Vagina (tissue), 2 donors: ENCODE data around the gene HMGXB4. TPM values are rescaled to one million over a fixed set of nuclear protein-coding genes. Genes with fewer than 3 reads are reported as not detected.

ENCODE experiments used
- DNase-seq, 2 donors: peaks; one replicate each; pipeline ENCODE4 v3.0.0-alpha.2; 2017; ENCODE audit errors: extremely low spot score in 2 of 2
- H3K27ac ChIP-seq: fragments of 200-600 bp; sonication (generic); one replicate; pipeline ENCODE4 v1.5.1; 2019
- H3K27me3 ChIP-seq: fragments of 200-600 bp; sonication (generic); one replicate; pipeline ENCODE4 v1.5.1; 2019
- H3K36me3 ChIP-seq, 2 donors: fragments of 200-600 bp; sonication (generic); one replicate each; pipeline ENCODE4 v1.5.1; 2017 to 2019
- H3K4me1 ChIP-seq: fragments of 200-600 bp; sonication (generic); one replicate; pipeline ENCODE4 v1.5.1; 2019
- H3K4me3 ChIP-seq, 2 donors: fragments of 200-600 bp; sonication (generic); 1 replicate in 1 of 2; 2 replicates in 1 of 2; pipeline ENCODE4 v1.5.1; 2016 to 2019
- H3K9me3 ChIP-seq: fragments of 200-600 bp; sonication (generic); one replicate; pipeline ENCODE4 v1.5.1; 2019
- POLR2A ChIP-seq, 2 donors: fragments of 450-650 bp; IDR thresholded peaks; one replicate each; pipeline ENCODE4 v1.6.1; 2017; ENCODE audit warnings: antibody characterized with exemption in 2 of 2, mild to moderate bottlenecking in 2 of 2, moderate library complexity in 2 of 2
- POLR2AphosphoS5 ChIP-seq, 2 donors: sonication (generic); formaldehyde crosslinking; IDR thresholded peaks; one replicate each; pipeline ENCODE4 v1.9.0; 2017; ENCODE audit warnings: antibody characterized with exemption in 2 of 2, mild to moderate bottlenecking in 2 of 2, low read depth in 1 of 2; ENCODE audit not compliant: insufficient read depth in 1 of 2
- intact Hi-C: fragments of 100-400 bp; cut with DNase I; formaldehyde crosslinking; loops from one replicate; pipeline ENCODE4 v1.15.1; 2023
- total RNA-seq: library from RNA; depleted of rRNA; stranded (reverse); fragments of >200 nt; gene quantifications from one replicate; pipeline ENCODE4 v1.2.3, GENCODE V29; 2016
- TF ChIP-seq, protein P1 (sequence below), 3 experiments: fragments of 450-650 bp in 2 of 3; fragments of 200-600 bp in 1 of 3; sonication (generic) in 1 of 3; IDR thresholded peaks; one replicate each; pipeline ENCODE4 v1.5.1; 2017 to 2019; ENCODE audit warnings: antibody characterized with exemption in 3 of 3, mild to moderate bottlenecking in 2 of 3, moderate library complexity in 2 of 3

HMGXB4 gene
- total RNA-seq, 1 donor from 2014 or later: 12.8 TPM

DNA sequence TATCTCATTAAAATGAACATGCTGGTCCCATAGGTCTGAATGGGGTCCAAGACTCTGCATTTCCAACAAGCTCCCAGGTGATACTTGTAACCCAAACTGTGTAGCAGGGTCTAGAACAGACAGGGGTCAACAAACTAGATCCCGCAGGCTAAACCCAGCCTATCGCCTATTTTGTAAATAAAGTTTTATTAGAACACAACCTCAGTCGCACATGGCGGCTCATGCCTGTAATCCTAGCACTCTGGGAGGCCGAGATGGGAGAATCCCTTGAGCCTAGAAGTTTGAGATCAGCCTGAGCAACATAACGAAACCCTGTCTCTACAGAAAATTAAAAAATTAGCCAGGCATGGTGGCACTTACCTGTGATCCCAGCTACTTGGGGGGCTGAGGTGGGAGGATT is 42.3 kb upstream of the HMGXB4 start:
- intact Hi-C loops: no loop called here
- TF ChIP-seq, protein P1, sequence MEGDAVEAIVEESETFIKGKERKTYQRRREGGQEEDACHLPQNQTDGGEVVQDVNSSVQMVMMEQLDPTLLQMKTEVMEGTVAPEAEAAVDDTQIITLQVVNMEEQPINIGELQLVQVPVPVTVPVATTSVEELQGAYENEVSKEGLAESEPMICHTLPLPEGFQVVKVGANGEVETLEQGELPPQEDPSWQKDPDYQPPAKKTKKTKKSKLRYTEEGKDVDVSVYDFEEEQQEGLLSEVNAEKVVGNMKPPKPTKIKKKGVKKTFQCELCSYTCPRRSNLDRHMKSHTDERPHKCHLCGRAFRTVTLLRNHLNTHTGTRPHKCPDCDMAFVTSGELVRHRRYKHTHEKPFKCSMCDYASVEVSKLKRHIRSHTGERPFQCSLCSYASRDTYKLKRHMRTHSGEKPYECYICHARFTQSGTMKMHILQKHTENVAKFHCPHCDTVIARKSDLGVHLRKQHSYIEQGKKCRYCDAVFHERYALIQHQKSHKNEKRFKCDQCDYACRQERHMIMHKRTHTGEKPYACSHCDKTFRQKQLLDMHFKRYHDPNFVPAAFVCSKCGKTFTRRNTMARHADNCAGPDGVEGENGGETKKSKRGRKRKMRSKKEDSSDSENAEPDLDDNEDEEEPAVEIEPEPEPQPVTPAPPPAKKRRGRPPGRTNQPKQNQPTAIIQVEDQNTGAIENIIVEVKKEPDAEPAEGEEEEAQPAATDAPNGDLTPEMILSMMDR (IDR thresholded peaks at IDR 0.05): no peak
- TF ChIP-seq POLR2A (IDR thresholded peaks at IDR 0.05) (no peak), POLR2AphosphoS5 (IDR thresholded peaks at IDR 0.05; ENCODE audit: insufficient read depth in 1 of 2, low read depth in 1 of 2) (no peak)

DNA sequence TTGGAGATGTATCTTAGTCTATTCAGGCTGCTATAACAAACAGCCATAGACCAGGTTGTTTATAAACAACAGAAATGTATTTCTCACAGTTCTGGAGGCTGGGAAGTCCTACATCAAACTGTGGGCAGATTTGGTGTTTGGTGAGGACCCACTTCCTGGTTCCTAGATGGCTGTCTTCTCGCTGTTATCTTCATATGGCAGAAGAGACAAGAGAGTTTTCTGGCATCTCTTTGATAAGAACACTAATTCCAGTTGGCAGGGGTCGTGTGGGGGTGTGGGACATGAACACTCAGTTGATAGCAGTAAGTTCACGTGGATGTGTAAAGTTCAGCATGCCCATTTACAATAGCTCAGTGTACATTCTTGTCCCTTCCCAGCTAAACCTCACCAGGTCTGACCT is 41.3 kb upstream of the HMGXB4 start:
- no peak overlapping the region for H3K27ac ChIP-seq
- intact Hi-C loops: no loop called here
- TF ChIP-seq, protein P1 (IDR thresholded peaks at IDR 0.05): no peak
- TF ChIP-seq POLR2AphosphoS5 (IDR thresholded peaks at IDR 0.05; ENCODE audit: insufficient read depth in 1 of 2, low read depth in 1 of 2): no peak
- TF ChIP-seq POLR2A (IDR thresholded peaks at IDR 0.05): no peak
- no peaks in the 10 kb centered on the region for H3K9me3 ChIP-seq
- no peak for DNase-seq
- no peaks in the 10 kb centered on the region for H3K4me1 ChIP-seq
- no peaks in the 10 kb centered on the region for H3K36me3 ChIP-seq
- no peaks in the 10 kb centered on the region for H3K27me3 ChIP-seq
- H3K4me3 ChIP-seq: no peak overlapping the region

More for the DNA sequence above, 42.3 kb upstream of the HMGXB4 start:
- H3K4me1 ChIP-seq: no peaks in the 10 kb centered on the region
- no peak overlapping the region for H3K27ac ChIP-seq
- H3K36me3 ChIP-seq: no peaks in the 10 kb centered on the region
- no peak overlapping the region for H3K4me3 ChIP-seq
- DNase-seq: no peak
- no peaks in the 10 kb centered on the region for H3K27me3 ChIP-seq
- H3K9me3 ChIP-seq: no peaks in the 10 kb centered on the region

DNA sequence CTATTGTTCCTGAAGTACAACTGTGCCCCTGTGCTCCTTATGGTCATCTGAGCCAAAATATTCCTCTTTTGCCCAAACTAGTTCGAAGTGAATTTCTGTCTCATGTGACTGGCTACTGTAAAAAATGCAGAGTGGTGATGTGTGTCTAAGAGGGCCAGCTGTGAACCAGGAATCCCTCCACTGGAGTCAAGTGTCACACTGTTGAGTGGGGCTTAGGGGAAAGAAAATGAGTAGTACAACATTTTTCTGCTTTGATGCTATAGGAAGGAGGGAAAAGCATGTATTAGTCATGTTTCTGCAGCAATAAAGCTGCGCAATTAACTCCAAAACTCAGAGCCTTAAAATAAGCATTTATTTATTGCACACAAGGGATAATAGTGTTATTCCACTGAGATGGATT is 39.8 kb upstream of the HMGXB4 start:
- DNase-seq: peak in 1 of 2 donors; percentile 19
- TF ChIP-seq POLR2A (IDR thresholded peaks at IDR 0.05) (no peak), POLR2AphosphoS5 (IDR thresholded peaks at IDR 0.05; ENCODE audit: insufficient read depth in 1 of 2, low read depth in 1 of 2) (no peak)
- TF ChIP-seq, protein P1 (IDR thresholded peaks at IDR 0.05): no peak
- no peaks in the 10 kb centered on the region for H3K36me3 ChIP-seq
- no peak overlapping the region for H3K4me3 ChIP-seq
- intact Hi-C loops: no loop called here
- H3K27ac ChIP-seq: no peak overlapping the region
- no peaks in the 10 kb centered on the region for H3K4me1 ChIP-seq
- H3K9me3 ChIP-seq: no peaks in the 10 kb centered on the region
- no peaks in the 10 kb centered on the region for H3K27me3 ChIP-seq

DNA sequence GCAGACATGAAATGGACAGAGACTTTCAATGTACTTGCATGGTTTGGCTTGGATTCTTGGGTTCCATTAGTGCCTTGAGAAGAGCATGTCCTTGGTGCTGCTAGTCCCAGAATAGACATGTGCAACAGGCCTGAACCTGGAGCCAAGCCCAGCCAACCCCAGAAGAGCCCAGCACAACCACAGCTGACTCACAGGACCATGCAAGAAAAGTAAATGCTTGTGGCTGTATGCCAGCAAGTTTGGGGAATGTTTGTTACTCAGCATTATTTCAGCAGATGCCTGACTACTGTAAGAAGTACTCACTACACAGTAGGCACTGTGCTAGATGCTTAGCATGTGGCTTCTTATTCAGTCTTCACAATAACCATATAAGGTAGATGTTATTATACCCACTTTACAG is 39.2 kb upstream of the HMGXB4 start:
- H3K4me1 ChIP-seq: no peaks in the 10 kb centered on the region
- TF ChIP-seq POLR2AphosphoS5 (IDR thresholded peaks at IDR 0.05; ENCODE audit: insufficient read depth in 1 of 2, low read depth in 1 of 2) (no peak), POLR2A (IDR thresholded peaks at IDR 0.05) (no peak)
- TF ChIP-seq, protein P1 (IDR thresholded peaks at IDR 0.05): no peak
- intact Hi-C loops: no loop called here
- no peak overlapping the region for H3K27ac ChIP-seq
- H3K4me3 ChIP-seq: no peak overlapping the region
- peak in 1 of 2 donors; percentile 43 for DNase-seq
- H3K27me3 ChIP-seq: no peaks in the 10 kb centered on the region
- no peaks in the 10 kb centered on the region for H3K9me3 ChIP-seq
- H3K36me3 ChIP-seq: no peaks in the 10 kb centered on the region

DNA sequence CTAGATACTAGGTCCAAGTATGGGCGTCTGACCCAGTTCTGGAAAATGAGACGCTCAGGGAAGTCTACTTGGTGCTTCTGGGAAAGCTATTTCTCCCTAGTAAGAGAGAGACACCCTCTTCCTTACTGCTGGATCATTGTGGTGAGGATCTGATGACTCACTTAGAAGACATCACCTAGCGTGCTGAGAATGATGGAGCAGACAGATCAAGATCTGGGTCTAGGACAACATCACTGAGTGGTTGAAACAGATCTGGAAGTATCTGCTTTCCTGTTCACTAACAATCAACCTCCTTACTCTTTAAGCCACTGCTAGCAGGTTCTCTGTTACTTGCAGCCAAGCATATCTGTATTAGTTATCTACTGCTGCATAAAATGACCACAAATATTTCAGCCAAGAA is 38.3 kb upstream of the HMGXB4 start:
- Histone ChIP-seq H3K4me1 (no peaks in the 10 kb centered on the region), H3K4me3 (no peak overlapping the region), H3K36me3 (no peaks in the 10 kb centered on the region), H3K27ac (no peak overlapping the region), H3K27me3 (no peaks in the 10 kb centered on the region), H3K9me3 (no peaks in the 10 kb centered on the region)
- intact Hi-C loops: no loop called here
- TF ChIP-seq, protein P1 (IDR thresholded peaks at IDR 0.05): no peak
- TF ChIP-seq POLR2AphosphoS5 (IDR thresholded peaks at IDR 0.05; ENCODE audit: insufficient read depth in 1 of 2, low read depth in 1 of 2) (no peak), POLR2A (IDR thresholded peaks at IDR 0.05) (no peak)
- DNase-seq: no peak
